ENCODE data around the gene LMBR1L.

LMBR1L gene

GRCh38 chr12:49111206-49111605, 559 bp upstream of the LMBR1L start:
- DNase-seq = no peak

- no peak for DNase-seq
These were observed 795 bp downstream of the LMBR1L start for GRCh38 chr12:49109641-49110463.

- DNase-seq = peak; percentile 70 to 74
These were observed 1.7 kb downstream of the LMBR1L start for GRCh38 chr12:49108958-49109404.

DNA sequence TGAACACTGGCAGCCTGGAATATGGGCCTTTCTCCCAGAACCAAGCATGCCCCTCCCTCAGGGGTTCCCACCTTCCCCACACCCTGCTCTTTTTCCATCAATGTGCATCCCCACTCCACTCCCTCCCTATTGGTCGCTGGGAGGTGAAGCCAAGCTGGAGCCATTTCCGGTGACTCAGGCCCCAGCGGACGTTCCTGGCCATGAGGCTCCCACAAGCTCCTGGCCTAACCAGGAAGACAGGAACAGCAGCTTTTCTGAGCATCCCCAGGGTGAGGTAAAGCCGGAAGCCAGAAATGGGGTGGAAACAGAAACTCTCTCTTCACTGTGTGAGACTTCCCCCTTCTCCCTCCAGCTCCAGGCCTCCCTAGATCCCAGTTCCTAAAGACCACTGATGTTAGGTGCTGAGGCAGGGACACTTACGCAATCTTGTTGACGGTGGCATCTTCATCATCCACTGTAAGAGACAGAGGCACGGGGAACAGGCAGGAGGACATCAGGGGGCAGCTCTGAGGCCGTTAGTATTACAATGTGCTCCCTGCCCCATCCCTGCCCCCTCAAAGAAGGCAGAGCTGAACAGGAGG, 5.1 kb downstream of the LMBR1L start:
- no peak for DNase-seq

DNA sequence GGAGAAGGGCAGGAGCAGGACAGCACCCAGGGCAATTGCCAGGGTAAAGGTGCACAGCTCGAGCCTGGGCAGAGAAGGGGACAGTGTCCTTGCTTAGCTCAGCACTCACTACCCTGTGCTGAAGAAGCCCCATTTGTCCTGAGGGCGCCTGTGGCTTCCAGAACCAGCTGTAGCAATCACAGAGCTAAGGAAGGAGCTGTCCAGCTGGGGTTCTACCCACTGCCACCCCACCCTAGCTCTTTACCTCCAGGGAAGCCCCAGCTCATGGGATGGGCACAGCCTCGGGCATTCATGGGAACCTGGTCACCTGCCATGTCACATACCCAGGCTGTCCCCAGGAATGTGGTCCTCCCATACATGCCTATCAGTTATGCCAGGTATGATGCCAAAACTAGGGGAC, 5.8 kb downstream of the LMBR1L start:
- DNase-seq = no peak

DNA sequence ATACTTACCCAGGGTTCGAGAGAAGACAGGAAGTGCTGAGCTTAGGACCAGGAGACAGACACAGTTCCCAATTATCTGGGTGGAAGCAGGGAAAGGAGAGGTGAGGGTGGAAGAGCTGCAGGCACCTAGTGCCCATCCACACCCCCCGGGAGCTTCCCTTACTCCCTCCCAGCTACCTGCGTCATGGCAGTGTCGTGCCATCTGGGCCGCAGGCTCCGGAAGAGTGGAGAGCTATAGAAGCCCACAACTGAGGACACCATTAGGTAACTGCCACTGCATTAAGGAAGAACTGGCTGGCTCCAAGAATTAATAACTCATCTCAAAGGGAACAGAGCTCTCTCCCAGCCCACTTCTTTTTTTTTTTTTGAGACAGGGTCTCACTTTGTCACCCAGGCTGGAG, 10.3 kb downstream of the LMBR1L start:
- no peak for DNase-seq

DNA sequence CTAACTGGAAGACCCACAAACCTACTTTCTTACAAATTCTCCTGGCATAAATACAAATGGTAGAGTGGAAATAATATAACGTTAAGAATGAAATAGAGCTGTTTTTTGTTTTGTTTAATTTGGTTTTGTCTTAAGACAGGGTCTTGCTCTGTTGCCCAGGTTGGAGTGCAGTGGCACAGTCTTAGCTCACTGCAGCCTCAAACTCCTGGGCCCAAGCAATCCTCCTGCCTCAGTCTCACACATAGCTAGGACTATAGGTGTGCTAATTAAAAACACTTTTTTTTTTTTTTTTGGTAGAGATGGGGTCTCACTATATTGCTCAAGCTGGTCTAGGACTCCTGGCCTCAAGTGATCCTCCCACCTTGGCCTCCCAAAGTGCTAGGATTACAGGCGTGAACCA, 11.9 kb downstream of the LMBR1L start:
- no peak for DNase-seq

DNA sequence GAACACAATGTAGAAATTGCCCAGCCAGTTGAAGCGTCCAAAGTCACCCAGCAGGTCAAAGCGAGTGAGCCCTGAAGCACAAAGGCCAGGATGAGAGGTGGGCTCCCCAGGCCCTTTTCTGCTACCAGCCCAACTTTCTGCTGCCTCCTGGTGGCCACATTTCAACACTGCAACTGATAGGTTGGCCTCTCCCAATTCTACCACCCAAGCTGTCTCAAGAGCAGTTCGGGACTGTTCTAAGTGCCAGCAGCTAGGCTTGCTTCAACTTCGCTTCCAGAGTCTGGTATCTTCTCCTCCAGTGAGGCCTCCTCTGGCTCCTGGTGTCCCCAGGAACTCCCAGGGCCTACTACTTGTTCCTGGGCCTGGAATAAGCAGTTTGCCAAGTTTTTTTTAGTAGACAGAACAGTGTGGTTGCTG, 12.6 kb downstream of the LMBR1L start:
- DNase-seq = peak in 1 of 2 donors; percentile 71

GRCh38 chr12:49097381-49097780, 13.3 kb downstream of the LMBR1L start:
- no peak for DNase-seq

DNA sequence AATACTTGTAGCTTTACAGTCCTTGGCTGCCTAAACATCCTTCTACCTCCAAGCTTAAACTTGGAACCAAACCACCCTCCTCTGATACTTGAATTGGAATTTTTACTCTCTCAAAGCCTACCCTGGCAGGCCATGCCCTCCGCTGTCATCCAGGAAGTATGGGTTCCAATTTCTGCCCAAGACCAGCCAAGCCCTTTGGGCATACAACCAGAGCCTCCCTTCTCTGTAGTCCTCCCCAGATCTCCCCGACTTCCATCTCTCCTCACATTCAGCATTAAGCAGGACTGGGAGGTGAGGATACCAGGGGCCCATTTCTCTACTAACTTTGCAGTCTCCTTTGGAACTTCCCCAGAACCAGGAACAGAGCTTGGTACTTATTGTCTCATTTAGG, 15.7 kb downstream of the LMBR1L start:
- no peak for DNase-seq

DNA sequence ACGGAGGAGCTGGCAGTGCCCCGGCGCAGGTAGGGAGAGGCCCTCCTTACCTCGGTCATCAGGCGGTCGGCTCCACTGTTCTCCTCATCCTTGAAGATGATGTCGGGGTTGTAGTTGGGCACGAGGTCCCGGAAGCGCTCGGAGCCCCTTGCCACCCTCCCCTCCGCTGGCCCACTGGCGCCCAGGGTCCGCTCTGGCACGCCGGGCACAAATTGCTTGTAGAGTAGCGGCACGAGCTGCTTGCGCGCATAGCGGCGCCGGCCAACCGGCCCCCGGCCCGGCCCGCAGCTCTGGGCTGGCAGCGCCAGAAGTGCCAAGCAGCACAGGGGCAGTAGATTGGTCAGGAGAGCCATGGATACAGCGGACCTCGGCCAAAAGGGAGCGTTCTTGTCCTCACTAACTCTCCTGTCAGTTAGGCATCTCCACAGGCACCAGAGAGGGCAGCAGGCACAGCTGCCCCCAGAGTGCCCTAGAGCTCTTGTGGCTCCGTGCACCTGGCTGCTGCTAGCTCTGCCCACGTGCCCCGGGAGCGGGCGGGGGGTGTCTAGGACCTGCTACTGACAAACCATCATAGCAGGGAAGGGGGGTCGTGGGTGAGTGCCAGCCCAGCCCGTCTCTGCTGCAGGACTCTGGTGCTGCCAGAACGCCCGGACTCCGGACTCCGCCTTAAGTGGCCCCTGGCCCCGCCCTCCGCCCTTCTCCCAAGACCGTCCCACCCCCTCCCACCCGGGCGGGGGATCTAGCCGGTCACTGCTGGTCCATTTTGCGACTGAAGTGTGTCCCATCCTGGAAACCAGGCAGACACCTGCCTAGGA, 16.3 kb downstream of the LMBR1L start, which contains the start of gene DHH:
Gene DHH (minus strand): TSS at position 642 of the 815 bp plus-strand sequence. CDS start 289 bp downstream, at position 353.
- DNase-seq = no peak

GRCh38 chr12:49093792-49094159, 16.9 kb downstream of the LMBR1L start:
- DNase-seq = no peak

DNA sequence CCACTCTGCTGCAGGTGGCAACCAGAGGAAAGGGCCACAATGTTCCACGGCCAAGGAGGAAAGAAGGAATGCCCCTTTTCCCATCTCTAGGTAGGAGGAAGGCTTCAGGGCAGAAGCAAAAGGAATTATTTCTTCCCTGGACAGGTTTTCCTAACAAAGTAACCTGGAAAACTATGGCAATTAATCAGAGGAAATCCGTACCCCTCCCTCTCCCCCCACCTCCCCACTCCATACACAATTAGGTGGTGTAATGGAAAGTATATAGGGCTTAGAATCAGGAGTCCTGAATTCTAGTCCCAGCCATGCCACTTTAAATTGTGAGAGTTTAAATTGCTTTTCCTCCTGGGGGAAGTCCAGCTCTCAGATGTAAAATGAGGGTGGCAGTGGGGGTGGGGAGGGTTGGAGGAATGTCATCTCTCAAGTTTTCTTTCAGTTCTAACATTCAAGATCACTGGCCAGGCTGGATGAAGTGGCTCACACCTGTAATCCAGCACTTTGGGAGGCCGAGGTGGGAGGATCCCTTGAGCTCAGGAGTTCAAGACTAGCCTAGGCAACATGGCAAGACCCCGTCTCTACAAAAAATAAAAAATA, 17.7 kb downstream of the LMBR1L start:
- DNase-seq = no peak

DNA sequence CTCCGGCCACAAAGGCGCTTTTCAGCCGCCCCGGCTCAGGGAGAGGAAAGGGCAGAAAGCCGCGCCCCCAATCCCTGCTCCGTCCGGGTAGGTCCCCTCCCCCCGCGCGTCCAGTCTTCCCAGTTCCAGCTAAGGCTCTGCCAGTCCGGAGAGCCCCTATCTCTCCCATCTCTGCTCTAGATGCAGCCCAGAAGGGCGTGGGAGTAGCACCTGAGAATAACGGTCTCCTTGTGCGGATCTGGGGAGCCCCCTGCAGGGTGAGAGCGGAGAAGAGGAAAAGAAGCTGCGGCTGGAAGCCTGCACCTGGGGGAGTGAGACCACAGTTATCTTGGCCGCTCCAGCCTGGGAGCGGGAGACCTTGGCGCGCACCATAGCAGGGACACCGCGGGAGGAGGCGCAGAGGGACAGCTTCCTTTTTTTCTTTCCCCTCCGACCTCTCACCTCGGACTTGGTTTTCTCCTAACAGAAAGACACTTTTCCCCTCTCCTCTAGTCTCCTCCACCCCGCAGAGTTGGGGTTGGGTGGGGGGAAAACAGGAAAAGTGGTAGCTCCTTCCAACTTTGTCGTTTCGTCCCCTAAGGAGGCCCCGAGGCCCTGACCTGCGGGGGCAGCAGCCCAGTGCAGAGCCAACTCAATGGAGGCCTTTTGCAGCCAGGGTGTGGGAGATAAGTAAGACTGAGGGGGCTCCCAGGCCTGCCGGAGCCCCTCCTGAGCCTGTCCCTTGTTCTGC, 18.4 kb downstream of the LMBR1L start:
- DNase-seq = no peak

GRCh38 chr12:49091836-49092085, 18.9 kb downstream of the LMBR1L start:
- DNase-seq = no peak

DNA sequence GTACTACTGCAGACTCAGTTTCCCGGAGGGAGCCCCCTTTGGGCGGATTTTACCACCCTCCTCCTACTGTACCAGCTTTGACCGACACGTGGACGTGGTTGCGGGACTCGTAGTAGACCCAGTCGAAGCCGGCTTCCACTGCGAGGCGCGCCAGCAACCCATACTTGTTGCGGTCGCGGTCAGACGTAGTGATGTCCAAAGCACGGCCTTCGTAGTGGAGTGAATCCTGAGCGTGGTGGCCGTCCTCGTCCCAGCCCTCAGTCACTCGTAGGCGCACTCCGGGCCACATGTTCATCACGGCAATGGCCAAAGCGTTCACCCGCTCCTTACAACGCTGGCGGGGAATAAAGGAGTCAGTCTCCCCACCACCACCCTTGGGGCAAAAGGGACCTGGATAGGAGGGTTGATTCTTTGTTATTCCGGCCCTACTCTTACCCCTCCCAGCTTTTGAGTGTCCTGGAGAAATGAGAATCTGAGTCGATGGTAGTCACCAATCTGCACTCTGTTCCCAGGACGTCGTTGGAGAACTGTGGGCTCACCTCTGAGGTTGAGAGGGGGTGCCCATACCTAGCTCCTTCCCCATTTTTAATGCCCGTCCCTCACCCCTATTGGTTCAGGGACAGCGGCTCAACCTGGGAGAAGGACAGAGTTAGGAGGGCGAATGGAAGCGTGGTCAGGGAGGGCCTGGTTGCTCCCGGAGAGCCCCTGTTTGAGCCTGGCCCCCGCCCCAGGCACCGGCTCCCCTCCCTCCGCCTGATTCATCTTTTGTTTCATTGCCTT, 19.4 kb downstream of the LMBR1L start:
- DNase-seq = no peak

- no peak for DNase-seq
These were observed 20.6 kb downstream of the LMBR1L start for GRCh38 chr12:49089821-49090773.

DNA sequence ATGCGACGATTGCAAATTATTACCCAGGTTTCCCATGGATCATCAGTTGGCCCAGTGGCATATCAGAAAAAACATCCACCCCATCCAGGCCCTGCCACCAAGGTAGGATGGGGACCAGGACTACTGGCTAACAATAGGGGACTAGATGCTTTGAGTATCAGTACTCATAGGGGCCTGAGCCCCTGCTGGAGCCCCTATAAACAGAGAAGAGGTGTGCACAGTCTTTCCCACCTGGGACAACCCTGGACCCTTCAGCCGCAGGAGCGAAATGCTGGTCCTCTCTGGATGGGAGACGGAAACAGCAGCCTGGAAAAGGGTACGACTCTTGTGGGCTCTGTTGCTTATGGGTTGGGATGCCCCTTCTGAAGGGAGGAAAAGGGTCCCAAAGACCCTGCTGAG, 21.7 kb downstream of the LMBR1L start:
- no peak for DNase-seq

DNA sequence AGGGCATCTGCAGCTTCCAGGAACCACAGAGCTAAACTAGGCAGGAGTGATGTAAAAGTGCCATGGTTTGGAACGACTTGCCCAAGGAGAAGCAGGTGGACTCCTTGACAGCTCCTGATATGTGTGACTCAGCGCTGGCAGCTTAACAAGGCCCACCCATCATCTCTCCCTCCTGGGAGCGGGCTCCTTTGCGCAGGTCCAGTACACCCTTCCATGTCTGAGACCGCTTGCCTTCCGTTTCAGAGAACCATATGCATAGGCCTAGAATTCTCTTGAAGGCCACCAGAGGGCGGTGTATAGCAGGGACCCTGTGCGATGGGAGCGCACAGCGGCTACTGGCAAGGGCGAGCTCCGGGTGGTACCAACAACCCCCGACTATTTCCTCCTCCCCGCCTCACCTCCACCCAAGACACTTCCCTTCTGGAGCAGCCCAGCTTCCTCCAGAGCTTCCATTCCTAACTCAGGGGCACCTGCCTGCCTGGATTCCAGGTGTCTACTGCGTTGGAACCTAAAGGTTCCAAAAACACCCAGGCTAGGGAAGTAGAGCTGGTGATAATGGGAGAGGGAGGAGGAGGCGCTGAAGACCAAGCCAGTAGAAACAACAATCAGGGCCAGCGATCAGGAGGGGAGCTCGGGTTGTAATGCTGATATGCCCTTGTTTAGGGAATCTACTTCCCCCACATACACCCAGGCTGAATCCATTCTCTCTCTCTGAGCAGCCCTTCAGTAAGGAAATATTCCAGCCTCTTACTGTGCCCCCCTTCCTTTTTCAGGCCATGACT, 22.3 kb downstream of the LMBR1L start:
- peak; percentile 56 to 79 for DNase-seq

- no peak for DNase-seq
These were observed 24.5 kb downstream of the LMBR1L start for GRCh38 chr12:49086116-49086515.
